Coronary artery (tissue), 2 donors: ENCODE results near the gene BMP8B.
"Not testable (repeated sequence)": the region's sequence is repeated elsewhere in the genome, so short reads cannot be mapped to it uniquely, and the experiment has no call there.

Experiments used
- DNase-seq: peaks from one replicate; pipeline ENCODE4 v3.0.0-alpha.2; 2017; ENCODE audit warnings: low spot score
- H3K27ac ChIP-seq, 2 donors: fragments of 200-600 bp; sonication (generic); one replicate each; pipeline ENCODE4 v1.5.1; 2016 to 2019
- H3K4me3 ChIP-seq: fragments of 200-600 bp; sonication (generic); 2 replicates; pipeline ENCODE4 v1.5.1; 2016; ENCODE audit warnings: mild to moderate bottlenecking, moderate library complexity
- CTCF ChIP-seq: fragments of 200-600 bp; sonication (generic); IDR thresholded peaks from one replicate; pipeline ENCODE4 v1.5.1; 2019; ENCODE audit warnings: antibody characterized with exemption

The BMP8B gene

DNA sequence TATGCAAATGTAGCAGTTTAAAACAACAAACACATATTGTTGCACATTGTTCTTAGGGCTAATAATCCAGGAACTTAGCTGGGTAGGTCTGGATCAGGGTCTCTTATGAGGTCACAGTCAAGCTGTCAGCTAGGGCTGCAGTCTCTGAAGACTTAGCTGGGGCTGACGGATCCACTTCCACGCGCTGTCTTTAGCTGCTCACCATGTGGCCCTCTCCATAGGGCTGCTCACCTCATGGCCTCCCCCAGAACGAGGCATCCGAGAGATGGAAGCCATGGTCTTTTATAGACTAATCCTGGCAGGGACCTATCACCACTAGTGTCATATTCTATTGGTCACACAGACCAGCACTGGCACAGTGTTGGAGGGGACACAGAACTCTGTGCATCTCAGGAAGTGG is 8.8 kb downstream of the BMP8B start:
- H3K4me3 ChIP-seq, result no peak overlapping the region
- no peak for TF ChIP-seq CTCF
- no peak for DNase-seq
- H3K27ac ChIP-seq, result no peak overlapping the region

DNA sequence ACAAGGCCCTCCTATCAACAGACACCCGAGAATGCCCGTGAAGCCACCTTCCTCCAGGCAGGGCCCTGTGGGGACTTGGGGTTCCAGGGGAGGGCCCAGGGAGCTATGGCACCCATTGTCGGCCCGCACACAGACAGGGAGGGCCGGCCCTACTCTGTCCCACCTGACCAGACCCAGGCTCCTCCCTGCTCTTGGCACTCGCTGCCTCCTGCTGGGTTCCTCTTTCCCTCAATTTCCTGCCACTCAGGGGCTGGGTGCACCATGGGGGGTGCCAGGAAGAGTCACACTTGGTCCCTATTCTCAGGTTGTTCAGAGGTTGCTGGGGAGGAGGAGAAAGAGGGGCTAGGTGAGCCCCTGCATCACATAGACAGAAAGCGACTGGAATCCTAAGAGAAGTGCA is 9.5 kb downstream of the BMP8B start:
- no peak for DNase-seq
- no peak overlapping the region for H3K27ac ChIP-seq
- no peak for TF ChIP-seq CTCF
- no peak overlapping the region for H3K4me3 ChIP-seq

DNA sequence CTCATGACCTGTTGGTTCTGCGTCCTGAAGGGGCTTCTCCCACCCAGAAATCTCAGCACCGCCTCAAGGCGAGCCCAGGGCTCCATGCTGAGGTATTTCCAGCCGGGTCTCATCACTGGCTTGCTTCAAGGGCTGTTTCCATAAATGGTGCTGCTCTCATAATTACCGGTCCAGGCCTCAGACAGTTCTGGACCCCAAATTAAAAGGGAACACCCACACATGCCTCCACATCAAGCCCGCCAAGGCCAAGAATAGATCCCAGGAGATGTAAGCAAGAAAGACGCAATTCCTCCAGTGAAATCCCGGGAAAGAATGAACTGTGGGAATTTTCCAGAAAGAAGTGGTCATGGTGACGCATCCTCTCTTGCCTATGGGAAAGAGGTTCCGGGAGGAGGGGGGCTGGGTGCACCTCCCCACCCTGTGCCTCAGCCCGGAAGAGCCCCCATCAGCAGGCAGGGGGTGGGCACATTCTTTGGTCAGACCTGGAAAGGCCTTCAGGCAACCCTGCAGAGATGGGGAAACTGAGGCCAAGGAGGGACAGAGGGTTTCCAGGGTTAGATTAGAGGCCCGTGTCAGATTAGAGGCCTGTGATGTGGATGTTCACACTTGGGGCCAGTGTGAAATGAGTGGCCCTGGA is 10.1 kb downstream of the BMP8B start:
- DNase-seq, H3K4me3 ChIP-seq, H3K27ac ChIP-seq: not testable (repeated sequence)

- not testable (repeated sequence) for DNase-seq, H3K27ac ChIP-seq, H3K4me3 ChIP-seq
Observed at GRCh38 chr1:39777896-39778295, 10.8 kb downstream of the BMP8B start.

GRCh38 chr1:39777306-39777705 is 11.4 kb downstream of the BMP8B start:
- no peak for DNase-seq
- Histone ChIP-seq H3K4me3 (no peak overlapping the region), H3K27ac (no peak overlapping the region)
- TF ChIP-seq CTCF, result no peak

DNA sequence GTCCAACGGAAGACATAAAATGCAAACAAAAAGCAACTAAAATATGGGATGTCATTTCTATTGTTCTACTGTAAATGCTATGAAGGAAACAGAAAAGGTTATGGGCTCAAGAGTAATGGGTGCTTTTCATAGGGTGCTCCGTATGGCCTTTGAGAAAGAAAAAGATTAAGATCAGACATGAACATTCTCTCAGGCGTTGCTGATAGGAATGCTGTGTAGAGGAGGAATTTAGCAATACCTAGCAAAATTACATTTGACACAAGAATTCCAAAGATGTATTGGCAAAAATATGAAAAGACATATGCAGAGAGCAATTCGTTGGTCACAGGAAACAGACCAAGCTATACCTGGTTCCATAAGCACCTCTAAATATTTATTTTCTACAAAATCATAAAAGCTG is 11.8 kb downstream of the BMP8B start:
- no peak overlapping the region for H3K4me3 ChIP-seq
- no peak for TF ChIP-seq CTCF
- no peak overlapping the region for H3K27ac ChIP-seq
- DNase-seq, result no peak

DNA sequence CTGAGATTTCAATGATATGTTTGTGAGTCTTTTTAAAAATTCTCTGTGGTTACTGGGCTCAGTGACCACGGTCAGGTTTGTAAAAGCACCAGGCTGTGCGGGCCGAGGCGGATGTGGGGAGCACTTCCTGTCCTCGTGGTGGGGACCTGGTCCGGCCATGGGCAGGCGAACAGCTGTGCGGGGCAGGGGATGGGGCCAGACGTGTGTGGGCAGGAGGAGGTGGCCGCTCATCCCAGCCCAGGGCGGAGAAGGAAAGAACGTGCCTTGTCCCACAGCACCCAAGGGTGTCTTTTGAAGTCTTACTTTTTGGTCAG is 12.3 kb downstream of the BMP8B start:
- TF ChIP-seq CTCF, result no peak
- Histone ChIP-seq H3K4me3 (no peak overlapping the region), H3K27ac (no peak overlapping the region)
- DNase-seq, result no peak

DNA sequence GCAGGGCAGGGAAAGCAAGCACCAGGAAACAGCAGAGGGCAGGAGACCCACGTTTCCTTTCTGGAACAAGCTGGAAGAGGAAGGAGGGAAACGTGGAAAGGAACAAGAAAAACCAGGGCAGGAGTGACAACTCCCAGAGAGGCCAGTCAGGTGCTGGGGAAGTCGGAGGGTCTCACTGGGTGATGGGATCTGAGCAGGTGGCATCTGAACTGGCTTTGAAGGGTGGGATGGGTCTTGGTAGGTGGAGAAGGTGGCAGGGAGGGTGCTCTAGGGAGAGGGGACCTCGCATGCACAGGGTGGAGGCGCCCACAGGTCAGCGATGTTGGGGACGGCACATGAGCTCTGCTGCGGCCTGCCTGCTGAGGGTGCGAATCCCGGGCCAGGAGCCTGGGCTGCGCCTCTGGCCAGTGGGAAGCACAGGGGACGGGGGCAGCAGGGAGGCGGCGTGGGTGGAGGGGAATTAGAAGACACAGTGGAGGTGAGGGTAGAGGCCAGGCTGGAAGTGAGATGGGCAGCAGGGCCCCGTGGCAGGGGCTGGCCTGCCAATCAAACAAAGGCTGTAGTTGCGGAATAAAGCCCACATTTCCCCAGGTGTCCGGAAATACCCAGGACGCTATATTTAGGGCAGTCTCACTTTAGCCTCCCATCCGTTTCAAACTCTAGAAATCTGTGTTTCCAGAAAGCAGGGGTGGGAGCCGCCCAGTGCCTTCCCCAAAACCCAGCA is 12.8 kb downstream of the BMP8B start:
- DNase-seq, H3K4me3 ChIP-seq, H3K27ac ChIP-seq: not testable (repeated sequence)

DNA sequence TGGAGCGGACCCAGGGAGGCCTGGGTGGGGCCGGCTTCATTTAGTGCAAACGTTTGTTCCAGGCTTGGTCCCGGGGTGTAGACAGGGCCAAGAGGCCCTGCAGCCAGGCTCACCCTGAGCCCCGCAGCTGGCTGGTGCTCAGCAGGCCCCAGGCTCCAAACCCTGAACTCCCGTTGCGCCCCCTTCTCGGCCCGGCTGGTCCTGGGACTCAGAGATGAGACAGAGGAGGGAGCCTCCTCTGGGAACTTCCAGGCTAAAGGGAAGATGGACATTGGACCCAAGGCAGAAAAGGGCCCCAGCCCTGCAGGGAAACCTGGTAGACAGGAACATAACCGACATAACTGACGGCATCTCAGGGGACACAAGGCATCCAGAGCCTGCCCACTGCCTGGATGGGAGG is 13.5 kb downstream of the BMP8B start:
- H3K27ac ChIP-seq, DNase-seq: not testable (repeated sequence)

GRCh38 chr1:39773369-39773979 is 15.2 kb downstream of the BMP8B start:
- DNase-seq, H3K4me3 ChIP-seq, H3K27ac ChIP-seq: not testable (repeated sequence)

More for the DNA sequence above, 13.5 kb downstream of the BMP8B start:
- H3K4me3 ChIP-seq, result not testable (repeated sequence)

- not testable (repeated sequence) for DNase-seq, H3K27ac ChIP-seq
- peak within 1 kb of the TSS; percentile 47 for H3K4me3 ChIP-seq
Observed at GRCh38 chr1:39771022-39771532, 17.6 kb downstream of the BMP8B start, which contains the start of gene OXCT2. Gene OXCT2, minus strand, starts transcription at chr1:39771348. Its CDS starts 93 bp downstream, at chr1:39771255.

DNA sequence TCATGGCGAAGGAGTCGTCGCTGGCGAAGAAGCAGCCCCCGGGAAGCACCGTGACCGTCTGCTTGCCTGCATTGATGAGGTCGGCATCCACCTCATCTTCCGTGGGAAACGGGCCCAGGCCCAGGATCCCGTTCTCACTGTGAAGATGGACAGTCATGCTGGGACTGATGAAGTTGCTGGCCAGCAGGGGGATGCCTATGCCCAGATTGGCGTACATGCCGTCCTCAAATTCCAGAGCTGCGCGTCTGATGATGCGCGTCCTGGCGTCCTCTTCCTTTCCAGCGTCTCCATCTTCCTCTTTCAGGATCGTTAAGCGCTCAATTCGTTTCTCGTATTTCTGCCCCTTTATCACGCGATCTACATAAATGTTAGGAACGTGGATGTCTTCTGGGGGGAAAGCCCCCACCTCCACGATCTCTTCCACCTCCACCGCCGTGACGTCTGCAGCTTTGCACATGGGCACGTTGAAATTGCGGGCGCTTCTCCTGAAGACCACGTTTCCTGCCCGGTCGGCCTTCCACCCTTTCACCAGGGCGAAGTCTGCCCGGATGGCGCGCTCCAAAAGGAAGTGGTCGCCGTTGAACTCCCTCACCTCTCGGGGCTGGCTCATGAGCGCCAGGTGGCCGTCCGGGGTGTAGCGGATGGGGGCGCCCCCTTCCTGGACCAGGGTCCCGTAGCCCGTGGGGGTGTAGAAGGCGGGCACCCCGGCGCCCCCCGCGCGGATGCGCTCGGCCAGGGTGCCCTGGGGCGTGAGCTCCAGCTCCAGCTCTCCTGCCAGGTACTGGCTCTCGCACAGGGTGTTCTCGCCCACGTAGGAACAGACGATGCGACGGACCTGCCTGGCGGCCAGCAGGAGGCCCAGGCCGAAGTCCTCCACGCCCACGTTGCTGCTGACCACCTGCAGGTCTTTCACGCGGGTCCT is 18.3 kb downstream of the BMP8B start:
- not testable (repeated sequence) for H3K4me3 ChIP-seq, DNase-seq, H3K27ac ChIP-seq
